Caki2 (cell line): ENCODE results near the gene TAS2R38. TPM values are rescaled to one million over a fixed set of nuclear protein-coding genes. Genes with fewer than 3 reads are reported as not detected.

Experiments used
- DNase-seq: peaks from one replicate; pipeline ENCODE4 v3.0.0-alpha.2; 2015; ENCODE audit warnings: low read depth
- in situ Hi-C: cut with HindIII; loops from 2 replicates; pipeline ENCODE4 v1.10.0; 2016; ENCODE audit warnings: low sequenced_read_pairs, low pct_unique_long_range_greater_than_20kb, mixed read lengths
- total RNA-seq: library from RNA; depleted of rRNA; stranded (reverse); fragments of >200 nt; shearing (Covaris generic); gene quantifications from 2 replicates; pipeline ENCODE4 v1.2.3, GENCODE V29; 2014; ENCODE audit warnings: low replicate concordance; rRNA removed

Gene TAS2R38
- total RNA-seq, 1 experiment from 2014 or later, result not detected

- no peak for DNase-seq
- in situ Hi-C loops, result no loop called here
These were observed 43.4 kb downstream of the TAS2R38 start for GRCh38 chr7:141930211-141930610.

- DNase-seq, result no peak
- in situ Hi-C loops, result no loop called here
These were observed 44.8 kb downstream of the TAS2R38 start for GRCh38 chr7:141928845-141929195.

- in situ Hi-C loops, result no loop called here
- DNase-seq, result no peak
These were observed 45.3 kb downstream of the TAS2R38 start for GRCh38 chr7:141928146-141928844.

Other genes starting within 250 kb of the TAS2R38 start
- 197 and 231 TPM in 2 replicates for gene SSBP1, start 235.4 kb downstream of the TAS2R38 start, total RNA-seq
- gene TAS2R3, start 209.7 kb downstream of the TAS2R38 start, total RNA-seq, result not detected in 2 replicates
- not detected in 2 replicates for gene TAS2R4, start 197.1 kb downstream of the TAS2R38 start, total RNA-seq
- 0.17 TPM in 1 of 2 replicates, not detected in the other for gene TAS2R5, start 183.6 kb downstream of the TAS2R38 start, total RNA-seq
- not detected in 2 replicates for gene PRSS37, start 132.3 kb downstream of the TAS2R38 start, total RNA-seq
- not detected in 2 replicates for gene OR9A4, start 57.4 kb downstream of the TAS2R38 start, total RNA-seq
- gene CLEC5A, start 26.8 kb downstream of the TAS2R38 start, total RNA-seq, result not detected in 2 replicates
- not detected in 2 replicates for gene MGAM, start 22.1 kb upstream of the TAS2R38 start, total RNA-seq
- not detected in 2 replicates for gene MGAM2, start 137.9 kb upstream of the TAS2R38 start, total RNA-seq